ENCODE measurements around the gene DCD.

Gene DCD

DNA sequence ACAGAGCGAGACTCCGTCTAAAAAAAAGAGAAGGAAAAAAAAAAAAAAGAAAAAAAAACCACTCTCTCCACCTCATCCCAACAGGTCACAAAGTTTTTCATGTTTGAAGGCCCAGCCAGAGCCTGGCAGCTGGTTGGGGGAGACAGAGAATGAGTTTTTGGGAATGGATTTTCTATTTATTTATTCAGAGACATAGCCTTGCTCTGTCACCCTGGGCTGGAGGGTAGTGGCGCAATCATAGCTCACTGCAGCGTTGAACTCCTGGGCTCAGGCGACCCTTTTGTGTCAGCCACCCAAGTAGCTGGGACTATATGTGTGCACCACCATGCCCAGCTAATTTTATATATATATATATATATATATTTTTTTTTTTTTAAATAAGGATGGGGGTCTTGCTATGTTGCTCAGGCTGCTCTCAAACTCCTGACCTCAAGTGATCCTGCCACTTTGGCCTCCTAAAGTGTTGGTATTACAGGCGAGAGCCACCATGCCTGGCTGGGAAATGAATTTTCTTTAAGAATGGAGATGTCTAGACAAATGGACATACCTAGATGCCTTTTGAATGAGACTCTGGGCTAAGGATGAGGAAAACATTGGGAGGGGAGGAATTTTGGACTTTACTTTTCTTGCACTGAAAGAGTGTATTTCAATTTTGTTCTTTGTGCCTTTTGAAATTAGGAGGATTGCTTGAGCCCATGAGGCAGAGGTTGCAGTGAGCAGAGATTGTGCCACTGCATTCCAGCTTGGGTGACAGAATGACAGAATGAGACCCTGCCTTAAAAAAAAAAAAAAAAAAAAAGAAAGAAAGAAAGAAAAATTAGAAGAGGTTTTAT, 42.8 kb downstream of the DCD start:
- no peak for DNase-seq

DNA sequence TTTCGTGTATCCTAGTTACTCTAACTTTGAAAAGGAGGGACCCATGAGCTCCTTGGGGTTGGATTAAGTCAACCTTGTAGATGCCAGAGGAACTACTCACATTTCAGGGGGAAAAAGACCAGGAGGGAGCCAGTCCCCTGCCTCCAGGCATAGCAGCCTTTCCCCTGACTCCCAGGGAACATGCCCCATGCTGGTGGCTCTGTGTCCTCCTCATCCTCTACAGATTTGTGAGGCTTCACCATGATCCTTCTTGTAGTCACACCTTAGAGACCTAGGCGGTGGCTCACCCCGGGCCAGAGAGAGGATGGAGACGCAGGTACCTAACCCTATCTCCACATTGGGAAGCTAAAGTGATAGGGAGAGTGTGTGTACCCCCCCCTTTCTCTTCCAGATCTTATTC, 43.7 kb downstream of the DCD start:
- DNase-seq: no peak

DNA sequence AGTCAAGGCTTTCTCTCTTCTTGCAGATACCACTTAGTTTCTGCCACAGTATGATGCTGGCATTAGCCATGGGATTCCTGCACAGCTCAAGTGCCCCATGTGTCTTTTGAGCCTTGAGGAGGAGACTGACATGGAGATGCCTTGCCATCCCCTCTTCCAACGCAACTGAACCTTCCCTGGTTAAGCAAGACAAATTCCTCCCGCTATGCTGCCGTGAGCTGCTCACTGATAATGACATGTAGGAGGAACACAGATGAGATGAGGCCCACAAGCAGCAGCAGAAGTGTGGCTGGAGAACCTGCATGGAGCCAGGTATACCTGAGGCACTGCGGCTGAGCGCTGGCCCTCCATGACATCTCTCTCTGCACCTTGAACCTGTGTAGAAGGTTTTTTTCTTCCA, 44.3 kb downstream of the DCD start:
- DNase-seq: no peak

DNA sequence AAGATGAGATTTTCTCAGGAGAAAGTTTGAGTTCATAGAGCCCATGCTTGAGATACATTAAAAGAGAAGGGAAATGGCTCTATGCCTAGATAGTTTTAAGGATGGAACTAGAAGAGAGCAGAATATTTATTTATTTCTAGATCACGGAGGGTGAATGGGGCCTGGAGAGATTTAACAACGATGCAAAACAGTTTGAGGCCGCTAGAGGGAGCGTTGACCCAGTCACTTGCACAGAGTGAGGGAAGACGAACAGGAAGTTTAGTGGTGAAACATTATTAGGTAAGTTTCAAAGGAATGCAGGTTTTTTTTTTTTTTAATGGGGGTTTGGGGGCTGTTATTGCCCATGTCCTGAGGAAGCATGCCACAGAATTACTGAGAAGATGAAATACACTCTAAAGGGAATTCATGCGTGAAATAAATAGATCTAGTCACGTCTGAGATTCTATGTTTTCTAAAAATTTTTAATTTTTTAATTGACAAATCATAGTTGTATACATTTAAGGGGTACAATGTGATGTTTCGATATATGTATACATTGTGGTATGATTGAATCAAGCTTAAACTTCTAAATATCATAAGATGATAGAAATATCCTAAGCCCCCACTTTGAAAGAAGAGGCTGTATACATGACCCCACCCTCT, 44.9 kb downstream of the DCD start:
- peak; percentile 69 for DNase-seq

DNA sequence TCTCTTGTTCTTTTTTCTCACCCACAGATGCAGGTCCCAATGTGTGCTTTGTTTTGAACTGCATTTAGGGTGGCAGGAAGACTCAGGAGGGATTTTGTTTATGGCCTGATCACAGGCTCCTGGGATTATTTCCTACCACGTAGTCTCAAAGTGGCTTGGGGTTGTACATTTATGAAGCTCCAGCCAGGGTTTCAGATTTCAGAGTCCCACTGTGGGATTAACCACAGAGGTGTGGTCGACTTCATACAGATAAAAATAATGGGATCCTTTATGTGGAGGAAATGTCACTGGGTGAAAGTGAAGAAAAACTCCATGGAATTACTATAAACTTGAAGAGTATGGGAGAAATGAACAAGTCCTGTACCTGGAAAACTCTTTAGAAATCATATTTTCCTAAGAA, 45.5 kb downstream of the DCD start:
- no peak for DNase-seq

DNA sequence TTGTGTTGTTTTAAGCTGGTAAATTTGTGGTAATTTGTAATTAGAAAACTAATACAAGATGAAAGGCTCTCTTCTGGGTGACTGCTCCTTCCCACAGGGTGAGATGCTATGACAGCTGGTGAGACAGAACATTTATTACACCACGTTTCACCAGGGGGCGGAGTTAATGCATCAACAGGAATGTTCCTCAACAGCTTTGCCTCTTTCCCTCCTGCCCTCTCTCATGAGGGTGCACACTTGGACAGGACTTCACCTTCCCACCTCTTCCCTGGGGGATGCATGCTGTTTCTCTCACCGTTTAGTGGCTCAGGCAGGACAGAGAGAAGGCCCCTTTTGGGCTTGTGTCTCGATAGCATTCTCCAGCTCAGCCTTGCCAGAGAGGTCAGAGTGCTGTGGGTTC, 46.3 kb downstream of the DCD start:
- peak; percentile 13 for DNase-seq

DNA sequence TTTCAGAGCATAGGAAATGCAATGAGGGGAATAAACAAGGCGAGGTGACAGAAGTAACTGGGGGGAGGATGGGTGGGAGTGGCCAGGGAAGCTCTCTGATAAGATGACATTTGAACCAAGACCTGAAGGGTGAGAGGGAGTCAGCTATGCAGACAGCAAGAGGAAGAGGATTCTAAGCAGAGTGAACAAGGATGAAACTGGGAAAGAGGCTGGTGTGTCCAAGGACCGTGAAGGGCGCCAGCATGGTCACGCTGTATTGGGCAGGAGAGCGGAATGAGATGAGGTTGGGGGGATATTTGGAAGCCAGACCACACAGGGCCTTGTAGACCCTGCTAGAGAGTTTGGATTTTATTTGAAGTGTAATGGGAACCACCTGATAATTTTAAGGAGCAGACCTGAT, 49.2 kb downstream of the DCD start:
- no peak for DNase-seq

DNA sequence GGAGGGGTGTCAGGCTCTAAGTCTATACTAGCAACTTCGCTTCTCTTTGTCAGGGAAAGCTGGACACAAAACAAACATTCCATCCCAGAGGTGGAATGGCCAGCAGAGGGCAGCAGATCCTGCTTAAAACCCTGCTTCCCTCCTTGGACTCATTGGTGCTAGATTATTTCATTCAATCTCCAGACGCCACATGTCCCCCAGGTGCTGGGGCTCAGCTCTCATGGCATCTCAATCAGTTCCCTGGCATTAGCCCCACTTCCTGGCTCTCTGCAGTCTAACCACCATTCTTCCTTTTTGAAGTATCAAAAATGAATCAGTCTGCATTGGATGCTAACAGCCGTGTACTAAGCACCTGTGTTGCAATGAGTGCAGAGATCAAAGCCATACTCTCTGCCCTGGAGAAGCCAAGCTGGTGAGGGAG, 51.6 kb downstream of the DCD start:
- peak; percentile 50 for DNase-seq

DNA sequence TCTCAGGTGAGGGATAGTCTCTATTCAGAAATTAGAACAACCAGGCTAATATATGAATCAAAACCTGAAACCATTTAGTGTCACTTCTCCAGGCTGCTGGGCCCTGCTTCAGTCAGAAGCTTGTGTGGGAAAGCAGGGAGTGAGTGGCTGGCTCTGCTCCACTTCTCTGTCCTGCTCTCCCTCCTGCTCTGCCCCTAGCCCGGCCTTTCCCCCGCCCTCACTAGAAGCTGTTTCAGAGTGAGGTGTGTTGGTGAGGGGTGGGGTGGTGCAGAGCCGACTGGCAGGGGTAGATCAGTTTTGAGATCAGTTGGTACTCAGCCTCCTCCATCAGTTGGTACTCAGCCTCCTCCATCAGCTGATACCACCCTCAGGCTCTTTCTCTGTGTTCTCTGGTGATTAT, 52.7 kb downstream of the DCD start:
- DNase-seq: no peak
